Psoas muscle (tissue), 8 donors: Measurements from ENCODE around the gene LSP1. TPM values are rescaled to one million over a fixed set of nuclear protein-coding genes. Genes with fewer than 3 reads are reported as not detected.

Source experiments
- ATAC-seq, 4 donors: fragments of 200-7000 bp; cut with Tn5 transposase; one replicate each; pipeline ENCODE4 v1.9.1; 2020; ENCODE audit warnings: moderate library complexity in 3 of 4, mild to moderate bottlenecking in 2 of 4
- DNase-seq, 2 donors: peaks; one replicate each; pipeline ENCODE4 v3.0.0-alpha.2; 2020
- H3K27ac ChIP-seq: fragments of 200-600 bp; one replicate; pipeline ENCODE4 v1.8.0; 2022
- H3K27me3 ChIP-seq, 3 donors: fragments of 200-600 bp in 1 of 3; one replicate each; pipeline versions ENCODE4 v1.6.1 to v1.8.0; 2013 to 2022; ENCODE audit warnings: low read length in 2 of 3, mild to moderate bottlenecking in 2 of 3, moderate library complexity in 1 of 3; ENCODE audit not compliant: insufficient read depth in 3 of 3
- H3K36me3 ChIP-seq, 2 donors: fragments of 200-600 bp in 1 of 2; one replicate each; pipeline versions ENCODE4 v1.6.1 to v1.8.0; 2013 to 2022; ENCODE audit warnings: low read depth in 1 of 2, mild to moderate bottlenecking in 1 of 2, moderate library complexity in 1 of 2; ENCODE audit not compliant: insufficient read depth in 1 of 2
- H3K4me1 ChIP-seq: fragments of 200-600 bp; one replicate; pipeline ENCODE4 v1.8.0; 2022
- H3K4me3 ChIP-seq: fragments of 200-600 bp; one replicate; pipeline ENCODE4 v1.8.0; 2022; ENCODE audit warnings: mild to moderate bottlenecking
- H3K9me3 ChIP-seq: fragments of 200-600 bp; one replicate; pipeline ENCODE4 v1.8.0; 2022
- WGBS, 3 donors: extraction: QIAGEN DNeasy Blood & Tissue Kit; methylation state at CpG; one replicate each; pipeline versions ENCODE4 v1.1.6 to v1.1.7; 2013; 5-methylcytosine and 5-hydroxymethylcytosine counted together
- intact Hi-C, 2 donors: fragments of 100-400 bp; cut with DNase I; formaldehyde crosslinking; loops; one replicate each; pipeline versions ENCODE4 v1.11.0 to v1.14.2; 2022
- polyA plus RNA-seq, 3 donors: library from polyadenylated mRNA; stranded (reverse); fragments of 200-250 nt; gene quantifications; one replicate each; pipeline ENCODE4 v1.2.3, GENCODE V29; 2013
- total RNA-seq, 4 donors: library from RNA; stranded (reverse); fragmentation: NEBNext Ultra II Directional in 2 of 4; extraction: Animal tissue kit (Norgen Biotek cat#: 25700) in 2 of 4; gene quantifications; one replicate each; pipeline versions ENCODE4 v1.2.1 to v1.2.4, GENCODE V29; 2021 to 2023
- TF ChIP-seq, protein P1 (sequence below): fragments of 200-600 bp; IDR thresholded peaks from one replicate; pipeline ENCODE4 v1.8.0; 2022; ENCODE audit warnings: antibody characterized with exemption
- donor health status: healthy with polysubstance abuse.
- donor health status: DM: no; HTN: no; CAD: no; lungs with moderate emphysema.
- donor health status: Bipolar disorder and iron deficiency.
- donor health status: healthy.
- donor health status: DM: yes; HTN: yes; CAD: no.
- donor health status: DM: no; HTN: no; CAD: no.
- donor health status: DM: no; HTN: no; CAD: no.
- donor health status: DM: yes; HTN: yes; CAD: no.

Gene LSP1
- total and polyA plus RNA-seq, 7 donors = 7.5 to 27.1 (median 14.4) TPM

DNA sequence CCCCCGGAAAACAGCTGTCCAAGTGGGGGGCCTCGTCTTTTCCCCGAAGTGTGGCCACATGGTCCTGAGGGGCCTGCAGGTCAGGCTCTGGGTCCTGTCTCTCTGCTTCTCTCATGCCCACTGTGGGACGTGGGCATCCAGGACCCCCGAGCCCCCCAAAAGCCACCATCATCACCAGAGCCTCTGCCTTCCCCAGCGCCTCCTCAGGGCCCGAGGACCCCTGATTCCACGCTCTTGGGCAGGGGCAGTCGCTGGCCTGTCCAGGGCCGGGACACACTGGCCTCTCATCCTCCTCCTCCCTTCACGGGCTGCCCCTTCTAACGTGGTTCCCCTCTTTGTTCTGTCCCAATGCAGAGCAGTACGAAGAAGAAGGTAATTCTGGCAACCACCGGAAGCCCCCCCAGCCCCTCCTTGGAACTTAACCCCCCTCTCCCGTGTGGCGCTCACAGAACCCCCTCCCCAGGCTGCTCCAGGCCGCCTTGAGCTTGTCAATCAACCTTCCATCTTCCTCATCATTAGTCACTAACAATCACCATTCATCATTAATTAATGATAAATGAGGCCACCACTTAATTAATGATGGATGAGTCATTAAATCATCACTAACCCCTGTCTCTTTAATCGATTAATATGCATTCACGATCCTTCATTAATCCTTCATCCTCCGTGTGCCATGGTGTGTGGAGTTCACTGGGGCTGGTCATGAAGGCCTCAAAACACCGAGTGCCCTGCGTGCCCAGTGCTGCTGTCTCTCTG is 70.5 kb downstream of the LSP1 start:
- WGBS, 3 donors = 67 to 86% (median 74%) methylated on average over 21 to 22 of the region's 22 CpGs
- intact Hi-C loops = no loop called here
- peaks cover 85% of the 10 kb centered on the region for H3K4me1 ChIP-seq
- no peaks in the 10 kb centered on the region for H3K9me3 ChIP-seq
- peaks cover 0 to 54% of the 10 kb centered on the region in 2 donors for H3K36me3 ChIP-seq
- peak overlapping the region; percentile 75 for H3K4me3 ChIP-seq
- peak in 1 of 2 donors; percentile 52 for DNase-seq
- TF ChIP-seq, protein P1, sequence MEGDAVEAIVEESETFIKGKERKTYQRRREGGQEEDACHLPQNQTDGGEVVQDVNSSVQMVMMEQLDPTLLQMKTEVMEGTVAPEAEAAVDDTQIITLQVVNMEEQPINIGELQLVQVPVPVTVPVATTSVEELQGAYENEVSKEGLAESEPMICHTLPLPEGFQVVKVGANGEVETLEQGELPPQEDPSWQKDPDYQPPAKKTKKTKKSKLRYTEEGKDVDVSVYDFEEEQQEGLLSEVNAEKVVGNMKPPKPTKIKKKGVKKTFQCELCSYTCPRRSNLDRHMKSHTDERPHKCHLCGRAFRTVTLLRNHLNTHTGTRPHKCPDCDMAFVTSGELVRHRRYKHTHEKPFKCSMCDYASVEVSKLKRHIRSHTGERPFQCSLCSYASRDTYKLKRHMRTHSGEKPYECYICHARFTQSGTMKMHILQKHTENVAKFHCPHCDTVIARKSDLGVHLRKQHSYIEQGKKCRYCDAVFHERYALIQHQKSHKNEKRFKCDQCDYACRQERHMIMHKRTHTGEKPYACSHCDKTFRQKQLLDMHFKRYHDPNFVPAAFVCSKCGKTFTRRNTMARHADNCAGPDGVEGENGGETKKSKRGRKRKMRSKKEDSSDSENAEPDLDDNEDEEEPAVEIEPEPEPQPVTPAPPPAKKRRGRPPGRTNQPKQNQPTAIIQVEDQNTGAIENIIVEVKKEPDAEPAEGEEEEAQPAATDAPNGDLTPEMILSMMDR = no peak
- H3K27ac ChIP-seq = peak overlapping the region; percentile 94
- ATAC-seq = no peak
- H3K27me3 ChIP-seq = no peaks in the 10 kb centered on the region

DNA sequence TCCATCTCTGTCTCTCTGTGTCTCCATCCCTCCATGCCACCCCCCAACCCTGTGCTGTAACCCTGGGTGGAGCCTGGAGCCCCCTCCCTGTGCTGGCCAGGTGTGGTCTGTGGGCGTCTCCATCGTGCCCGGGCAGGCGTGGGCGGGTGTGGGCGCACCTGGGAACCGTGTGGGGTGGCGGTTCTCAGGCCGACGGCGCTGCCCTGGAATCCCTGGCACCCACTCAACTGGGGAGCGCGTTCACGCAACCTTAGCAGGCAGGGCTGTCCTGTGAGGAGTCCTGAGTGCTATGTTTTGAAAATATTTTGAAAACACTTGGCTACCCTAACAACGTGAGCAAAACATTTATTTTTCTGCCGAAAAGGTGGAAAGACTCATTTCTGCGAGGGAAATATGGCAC is 71.3 kb downstream of the LSP1 start:
- DNase-seq = peak in 1 of 2 donors; percentile 69
- H3K36me3 ChIP-seq = peaks cover 0 to 62% of the 10 kb centered on the region in 2 donors
- TF ChIP-seq, protein P1 = no peak
- H3K4me1 ChIP-seq = peaks cover 77% of the 10 kb centered on the region
- peak overlapping the region; percentile 94 for H3K27ac ChIP-seq
- no peak for ATAC-seq
- intact Hi-C loops = no loop called here
- H3K4me3 ChIP-seq = peak overlapping the region; percentile 75
- H3K9me3 ChIP-seq = no peaks in the 10 kb centered on the region
- H3K27me3 ChIP-seq = no peaks in the 10 kb centered on the region
- WGBS, 3 donors = 58 to 71% (median 68%) methylated on average over 17 of the region's 17 CpGs

DNA sequence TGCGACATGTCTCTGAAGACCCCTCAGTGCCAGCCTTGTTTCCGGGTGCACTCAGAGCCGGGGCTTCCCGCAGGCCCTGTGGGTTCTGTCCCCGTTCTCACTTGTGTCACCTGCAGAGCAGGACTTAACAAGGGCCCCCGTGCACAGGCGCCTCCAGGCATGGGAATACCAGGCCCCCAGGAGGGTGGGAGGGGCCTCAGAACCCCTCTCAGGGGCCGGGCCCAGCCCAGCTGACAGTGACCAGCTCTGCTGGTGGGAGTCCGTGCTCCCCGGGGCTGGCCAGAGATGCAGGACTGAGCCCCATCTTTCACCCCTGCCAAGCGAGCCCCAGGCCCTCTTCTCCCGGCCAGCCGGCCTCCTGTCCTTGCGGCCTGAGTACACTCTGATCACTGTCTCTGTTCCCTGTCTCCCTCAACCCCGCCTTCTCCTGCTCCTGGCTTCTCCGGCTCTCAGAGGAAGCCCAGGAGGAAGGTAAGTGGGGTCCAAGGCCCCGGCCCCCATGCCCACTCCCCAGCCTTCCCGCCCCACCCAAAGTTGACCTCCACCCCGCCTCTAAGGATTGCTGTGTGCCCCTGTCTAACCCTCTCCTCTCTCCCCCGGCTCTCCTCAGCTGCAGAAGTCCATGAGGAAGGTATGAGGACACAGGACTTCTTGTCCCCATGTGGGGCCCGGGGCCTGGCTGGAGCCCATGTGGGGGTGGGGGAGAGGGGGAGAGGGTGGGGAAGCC is 71.9 kb downstream of the LSP1 start:
- Histone ChIP-seq H3K4me1 (peaks cover 71% of the 10 kb centered on the region), H3K27me3 (no peaks in the 10 kb centered on the region), H3K4me3 (peak overlapping the region; percentile 75), H3K27ac (peak overlapping the region; percentile 94), H3K9me3 (no peaks in the 10 kb centered on the region), H3K36me3 (peaks cover 0 to 62% of the 10 kb centered on the region in 2 donors)
- 72 to 76% (median 73%) methylated on average over 17 to 21 of the region's 21 CpGs for WGBS, 3 donors
- intact Hi-C loops = no loop called here
- ATAC-seq = no peak
- TF ChIP-seq, protein P1 = no peak
- peak in 1 of 2 donors; percentile 52 for DNase-seq

DNA sequence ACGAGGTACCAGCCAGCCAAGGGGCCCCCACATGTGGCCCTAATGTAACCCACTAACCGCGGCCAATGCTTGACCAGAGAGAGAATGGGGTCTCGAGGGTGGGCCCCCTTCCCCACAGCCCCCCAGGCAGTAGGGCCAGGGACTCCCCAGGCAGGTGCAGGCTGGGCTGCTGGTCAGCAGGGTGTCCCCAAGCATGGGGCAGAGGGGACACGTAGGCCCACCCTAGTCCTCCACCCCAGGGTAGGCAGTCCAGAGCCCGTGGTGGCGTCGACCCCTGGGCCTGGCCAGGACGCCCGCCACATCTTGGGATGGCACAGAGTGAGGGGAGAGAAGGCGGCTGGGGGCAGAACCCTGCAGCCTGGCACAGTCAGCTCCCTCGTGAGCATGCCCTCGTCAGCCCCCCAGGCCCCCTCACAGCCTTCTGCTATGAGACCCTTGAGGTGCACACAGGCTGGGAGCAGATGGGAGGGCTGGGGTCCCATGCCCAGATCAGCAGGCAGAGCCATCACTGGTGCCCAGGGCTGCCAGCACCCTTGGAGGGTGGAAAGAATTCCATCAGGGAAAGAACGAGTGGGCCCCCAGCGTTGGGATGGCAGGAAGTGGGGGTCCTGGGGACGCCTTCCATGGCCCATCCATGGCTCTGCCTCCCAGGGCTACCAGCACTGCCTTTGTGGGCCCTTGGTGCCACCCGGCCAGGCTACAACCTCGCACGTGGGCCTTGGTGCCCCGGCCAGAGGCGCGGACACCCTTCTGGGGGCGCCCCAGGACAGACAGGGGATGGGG is 72.7 kb downstream of the LSP1 start:
- WGBS, 3 donors = 78 to 86% (median 86%) methylated on average over 21 to 23 of the region's 23 CpGs
- peaks cover 68% of the 10 kb centered on the region for H3K4me1 ChIP-seq

More for the DNA sequence above, 72.7 kb downstream of the LSP1 start:
- TF ChIP-seq, protein P1 = no peak
- no peak for ATAC-seq
- H3K9me3 ChIP-seq = no peaks in the 10 kb centered on the region
- H3K4me3 ChIP-seq = peak overlapping the region; percentile 75
- DNase-seq = peak in 1 of 2 donors; percentile 46
- H3K27ac ChIP-seq = peak overlapping the region; percentile 94
- H3K27me3 ChIP-seq = no peaks in the 10 kb centered on the region
- H3K36me3 ChIP-seq = peaks cover 0 to 65% of the 10 kb centered on the region in 2 donors
- intact Hi-C loops = no loop called here
